Neuronal stem cell (in vitro differentiated cells): ENCODE results near the gene FILIP1L.
"Not testable (repeated sequence)": the region's sequence is repeated elsewhere in the genome, so short reads cannot be mapped to it uniquely, and the experiment has no call there.

Source experiments
- DNase-seq: peaks from one replicate; pipeline ENCODE4 v3.0.0-alpha.2; 2013; ENCODE audit warnings: low spot score
- H2AFZ ChIP-seq: one replicate; pipeline ENCODE4 v1.6.1; 2013; ENCODE audit warnings: mild to moderate bottlenecking, low read length, inconsistent platforms
- H2AK5ac ChIP-seq: 2 replicates; pipeline ENCODE4 v1.6.1; 2013; ENCODE audit warnings: low read depth, mild to moderate bottlenecking, inconsistent platforms, low read length, moderate library complexity, mixed read lengths
- H2BK120ac ChIP-seq: 2 replicates; pipeline ENCODE4 v1.6.1; 2013; ENCODE audit warnings: low read depth, mild to moderate bottlenecking, inconsistent platforms, low read length, moderate library complexity, mixed read lengths
- H2BK12ac ChIP-seq: one replicate; pipeline ENCODE4 v1.6.1; 2013; ENCODE audit warnings: low read length, inconsistent platforms
- H2BK15ac ChIP-seq: 2 replicates; pipeline ENCODE4 v1.6.1; 2013; ENCODE audit warnings: mild to moderate bottlenecking, low read length, inconsistent platforms, mixed read lengths
- H2BK5ac ChIP-seq: one replicate; pipeline ENCODE4 v1.6.1; 2013; ENCODE audit warnings: inconsistent platforms, mild to moderate bottlenecking, low read length, moderate library complexity
- H3K14ac ChIP-seq: one replicate; pipeline ENCODE4 v1.6.1; 2013; ENCODE audit warnings: low read length, inconsistent platforms
- H3K18ac ChIP-seq: 2 replicates; pipeline ENCODE4 v1.6.1; 2013; ENCODE audit warnings: low read length, inconsistent platforms
- H3K23ac ChIP-seq: 2 replicates; pipeline ENCODE4 v1.6.1; 2013; ENCODE audit warnings: low read depth, mild to moderate bottlenecking, mixed read lengths, low read length, inconsistent platforms; ENCODE audit not compliant: poor library complexity
- H3K27ac ChIP-seq: replicated peaks from 3 replicates; pipeline ENCODE4 v1.5.1; 2013; ENCODE audit warnings: low read length, inconsistent platforms
- H3K27me3 ChIP-seq, 3 experiments: 2 replicates each; pipeline ENCODE4 v1.6.1; 2013; ENCODE audit warnings: low read length in 3 of 3, mild to moderate bottlenecking in 2 of 3, inconsistent platforms in 1 of 3, low read depth in 1 of 3, mixed read lengths in 1 of 3, moderate library complexity in 1 of 3; ENCODE audit not compliant: control insufficient read depth in 3 of 3, insufficient read depth in 3 of 3
- H3K36me3 ChIP-seq, 2 donors: replicated peaks in 1 of 2; 2 replicates each; pipeline ENCODE4 v1.6.1; 2013; ENCODE audit warnings: low read length in 2 of 2; ENCODE audit not compliant: control insufficient read depth in 2 of 2, insufficient read depth in 2 of 2
- H3K4ac ChIP-seq: 2 replicates; pipeline ENCODE4 v1.6.1; 2013; ENCODE audit warnings: inconsistent platforms, mild to moderate bottlenecking, low read length, moderate library complexity
- H3K4me1 ChIP-seq, 2 donors: 1 replicate in 1 of 2; 2 replicates in 1 of 2; pipeline ENCODE4 v1.6.1; 2013; ENCODE audit warnings: low read length in 2 of 2, low read depth in 1 of 2; ENCODE audit not compliant: control insufficient read depth in 2 of 2, insufficient read depth in 1 of 2
- H3K4me2 ChIP-seq: one replicate; pipeline ENCODE4 v1.6.1; 2013; ENCODE audit warnings: mild to moderate bottlenecking, low read length, inconsistent platforms; ENCODE audit not compliant: insufficient read depth, poor library complexity, severe bottlenecking
- H3K4me3 ChIP-seq, 2 donors: 2 replicates each; pipeline ENCODE4 v1.5.1; 2013; ENCODE audit warnings: low read length in 2 of 2, mild to moderate bottlenecking in 2 of 2, inconsistent platforms in 1 of 2, moderate library complexity in 1 of 2
- H3K79me1 ChIP-seq: one replicate; pipeline ENCODE4 v1.6.1; 2013; ENCODE audit warnings: low read depth, mild to moderate bottlenecking, inconsistent platforms, low read length, moderate library complexity
- H3K9ac ChIP-seq: one replicate; pipeline ENCODE4 v1.6.1; 2013; ENCODE audit warnings: mild to moderate bottlenecking, low read depth, low read length, inconsistent platforms; ENCODE audit not compliant: poor library complexity
- H3K9me3 ChIP-seq, 2 donors: replicated peaks in 1 of 2; 2 replicates each; pipeline versions ENCODE3 to v1.6.1; 2013; ENCODE audit warnings: low read length in 2 of 2, mild to moderate bottlenecking in 2 of 2, inconsistent platforms in 1 of 2, low read depth in 1 of 2, mixed read lengths in 1 of 2, moderate library complexity in 1 of 2; ENCODE audit not compliant: control insufficient read depth in 2 of 2, insufficient read depth in 1 of 2
- H4K8ac ChIP-seq: one replicate; pipeline ENCODE4 v1.6.1; 2013; ENCODE audit warnings: low read depth, mild to moderate bottlenecking, inconsistent platforms, low read length, moderate library complexity
- H4K91ac ChIP-seq: one replicate; pipeline ENCODE4 v1.6.1; 2013; ENCODE audit warnings: low read length, low read depth, mild to moderate bottlenecking, inconsistent platforms; ENCODE audit not compliant: poor library complexity
- WGBS, 2 donors: extraction: QIAGEN DNeasy Blood & Tissue Kit; methylation state at CpG; one replicate each; pipeline ENCODE4 v1.1.7; 2013; ENCODE audit warnings: missing lambda C conversion rate in 2 of 2, mixed read lengths in 1 of 2; ENCODE audit not compliant: insufficient read length in 2 of 2, insufficient replicate concordance in 1 of 2; ENCODE audit errors: extremely low coverage in 2 of 2; 5-methylcytosine and 5-hydroxymethylcytosine counted together

FILIP1L gene

GRCh38 chr3:100096866-100097265, 17.4 kb downstream of the FILIP1L start:
- Histone ChIP-seq H3K36me3 (no peaks in the 10 kb centered on the region), H3K79me1 (no peaks in the 10 kb centered on the region), H3K4me2 (no peak overlapping the region), H3K4me3 (no peak overlapping the region), H2BK5ac (no peak overlapping the region), H2BK15ac (no peak overlapping the region), H3K14ac (no peak overlapping the region), H2BK120ac (no peak overlapping the region), H3K27me3 (no peaks in the 10 kb centered on the region), H3K9me3 (no peaks in the 10 kb centered on the region), H3K4ac (no peak overlapping the region), H3K4me1 (peaks cover 0 to 4% of the 10 kb centered on the region in 2 donors), H3K9ac (no peak overlapping the region), H4K8ac (no peak overlapping the region), H4K91ac (no peak overlapping the region), H2AK5ac (no peak overlapping the region), H3K23ac (no peak overlapping the region), H3K27ac (no peak overlapping the region), H2AFZ (no peak overlapping the region), H2BK12ac (no peak overlapping the region), H3K18ac (no peak overlapping the region)
- no peak for DNase-seq
- no CpG with 5 or more reads among the region's 2 CpGs for WGBS, 2 donors

- H3K79me1 ChIP-seq, H2BK120ac ChIP-seq: not testable (repeated sequence)
- WGBS, 2 donors = no CpG with 5 or more reads among the region's 1 CpG
Measured at GRCh38 chr3:100096286-100096685, 18.0 kb downstream of the FILIP1L start.

GRCh38 chr3:100093831-100094230, 20.5 kb downstream of the FILIP1L start:
- Histone ChIP-seq H3K4ac (no peak overlapping the region), H2BK5ac (no peak overlapping the region), H3K27me3 (no peaks in the 10 kb centered on the region), H3K4me1 (peaks cover 4 to 12% of the 10 kb centered on the region in 2 donors), H3K9ac (no peak overlapping the region), H3K4me3 (no peak overlapping the region), H2AFZ (no peak overlapping the region), H3K14ac (no peak overlapping the region), H3K9me3 (no peaks in the 10 kb centered on the region), H3K4me2 (no peak overlapping the region), H3K18ac (no peak overlapping the region), H2AK5ac (no peak overlapping the region), H3K27ac (no peak overlapping the region), H2BK12ac (no peak overlapping the region), H3K36me3 (no peaks in the 10 kb centered on the region), H3K79me1 (no peaks in the 10 kb centered on the region), H4K8ac (no peak overlapping the region), H2BK120ac (no peak overlapping the region), H3K23ac (no peak overlapping the region), H2BK15ac (no peak overlapping the region), H4K91ac (no peak overlapping the region)
- WGBS, 2 donors = no CpG with 5 or more reads among the region's 1 CpG
- no peak for DNase-seq

More at GRCh38 chr3:100096286-100096685, 18.0 kb downstream of the FILIP1L start:
- H4K91ac ChIP-seq, H3K18ac ChIP-seq, H4K8ac ChIP-seq, H3K14ac ChIP-seq, H2AFZ ChIP-seq, H3K4me3 ChIP-seq, H3K4me2 ChIP-seq, H3K4me1 ChIP-seq, H2BK5ac ChIP-seq, DNase-seq, H3K23ac ChIP-seq, H3K36me3 ChIP-seq, H3K9ac ChIP-seq, H2BK12ac ChIP-seq, H2BK15ac ChIP-seq, H2AK5ac ChIP-seq, H3K27me3 ChIP-seq, H3K9me3 ChIP-seq, H3K4ac ChIP-seq, H3K27ac ChIP-seq: not testable (repeated sequence)

- H3K27ac ChIP-seq = no peak overlapping the region
- H3K4me3 ChIP-seq = no peak overlapping the region
- H3K4me2 ChIP-seq = no peak overlapping the region
- H3K4me1 ChIP-seq = peaks cover 7 to 29% of the 10 kb centered on the region in 2 donors
- no peak for DNase-seq
- H3K18ac ChIP-seq = no peak overlapping the region
- no peak overlapping the region for H2BK12ac ChIP-seq
- no peak overlapping the region for H3K14ac ChIP-seq
- H4K91ac ChIP-seq = no peak overlapping the region
- no peak overlapping the region for H3K9ac ChIP-seq
- no peaks in the 10 kb centered on the region for H3K9me3 ChIP-seq
- H2BK15ac ChIP-seq = no peak overlapping the region
- H4K8ac ChIP-seq = no peak overlapping the region
- H3K36me3 ChIP-seq = no peaks in the 10 kb centered on the region
- no peak overlapping the region for H2AFZ ChIP-seq
- no peaks in the 10 kb centered on the region for H3K79me1 ChIP-seq
- no peak overlapping the region for H2BK120ac ChIP-seq
- no peaks in the 10 kb centered on the region for H3K27me3 ChIP-seq
- no peak overlapping the region for H2BK5ac ChIP-seq
- no peak overlapping the region for H3K23ac ChIP-seq
- H3K4ac ChIP-seq = no peak overlapping the region
- no peak overlapping the region for H2AK5ac ChIP-seq
Measured at GRCh38 chr3:100090669-100091005, 23.7 kb downstream of the FILIP1L start.
